DMS53 (cell line): ENCODE data around the gene KCTD10.
"Not testable (repeated sequence)": the region's sequence is repeated elsewhere in the genome, so short reads cannot be mapped to it uniquely, and the experiment has no call there.

Source experiments
- DNase-seq: peaks from one replicate; lab custom pipeline; 2025; lab: John Stamatoyannopoulos, UW

Gene KCTD10

GRCh38 chr12:109418848-109419480 lies 58.1 kb downstream of the KCTD10 start:
- DNase-seq = no peak

- DNase-seq = not testable (repeated sequence)
Observed at GRCh38 chr12:109406147-109406546, 71.0 kb downstream of the KCTD10 start.

- DNase-seq = not testable (repeated sequence)
Observed at GRCh38 chr12:109404841-109405240, 72.3 kb downstream of the KCTD10 start.
